ENCODE measurements around the gene MTCL3.

MTCL3 gene

DNA sequence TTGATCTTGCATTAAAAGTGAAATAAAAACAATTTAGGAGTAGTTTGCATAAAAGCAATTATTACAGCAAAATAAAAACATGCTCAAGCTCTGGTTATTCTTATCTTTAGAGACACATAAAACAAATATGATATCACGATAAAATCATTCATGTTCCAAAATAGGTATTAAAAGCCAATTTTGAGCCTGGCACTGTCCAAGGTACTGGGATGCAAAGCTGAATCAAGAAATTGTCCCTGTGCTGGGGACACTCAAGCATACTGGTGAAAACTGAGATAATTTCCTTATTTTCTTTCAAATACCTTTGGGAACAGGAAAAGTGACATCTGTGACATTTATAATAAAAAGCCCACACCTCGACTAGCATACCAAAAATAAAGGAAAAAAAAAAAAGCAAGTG is 931 bp upstream of the MTCL3 start:
- ATAC-seq (ENCODE audit: insufficient number of reproducible peaks, low FRiP score, low read depth): no peak
- no peaks in the 10 kb centered on the region for H3K9me3 ChIP-seq
- no peak for DNase-seq (ENCODE audit: low spot score)
- TF ChIP-seq, protein P1, sequence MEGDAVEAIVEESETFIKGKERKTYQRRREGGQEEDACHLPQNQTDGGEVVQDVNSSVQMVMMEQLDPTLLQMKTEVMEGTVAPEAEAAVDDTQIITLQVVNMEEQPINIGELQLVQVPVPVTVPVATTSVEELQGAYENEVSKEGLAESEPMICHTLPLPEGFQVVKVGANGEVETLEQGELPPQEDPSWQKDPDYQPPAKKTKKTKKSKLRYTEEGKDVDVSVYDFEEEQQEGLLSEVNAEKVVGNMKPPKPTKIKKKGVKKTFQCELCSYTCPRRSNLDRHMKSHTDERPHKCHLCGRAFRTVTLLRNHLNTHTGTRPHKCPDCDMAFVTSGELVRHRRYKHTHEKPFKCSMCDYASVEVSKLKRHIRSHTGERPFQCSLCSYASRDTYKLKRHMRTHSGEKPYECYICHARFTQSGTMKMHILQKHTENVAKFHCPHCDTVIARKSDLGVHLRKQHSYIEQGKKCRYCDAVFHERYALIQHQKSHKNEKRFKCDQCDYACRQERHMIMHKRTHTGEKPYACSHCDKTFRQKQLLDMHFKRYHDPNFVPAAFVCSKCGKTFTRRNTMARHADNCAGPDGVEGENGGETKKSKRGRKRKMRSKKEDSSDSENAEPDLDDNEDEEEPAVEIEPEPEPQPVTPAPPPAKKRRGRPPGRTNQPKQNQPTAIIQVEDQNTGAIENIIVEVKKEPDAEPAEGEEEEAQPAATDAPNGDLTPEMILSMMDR (IDR thresholded peaks at IDR 0.05): no peak
- no peak overlapping the region for H3K4me3 ChIP-seq
- H3K27me3 ChIP-seq (replicated peaks; ENCODE audit: insufficient read depth): peaks cover 12% of the 10 kb centered on the region
- H3K27ac ChIP-seq: no peak overlapping the region
- H3K36me3 ChIP-seq: no peaks in the 10 kb centered on the region
- H3K4me1 ChIP-seq (ENCODE audit: control insufficient read depth in 1 of 2, low read depth in 2 of 2): peaks cover 10 to 22% of the 10 kb centered on the region in 2 donors

DNA sequence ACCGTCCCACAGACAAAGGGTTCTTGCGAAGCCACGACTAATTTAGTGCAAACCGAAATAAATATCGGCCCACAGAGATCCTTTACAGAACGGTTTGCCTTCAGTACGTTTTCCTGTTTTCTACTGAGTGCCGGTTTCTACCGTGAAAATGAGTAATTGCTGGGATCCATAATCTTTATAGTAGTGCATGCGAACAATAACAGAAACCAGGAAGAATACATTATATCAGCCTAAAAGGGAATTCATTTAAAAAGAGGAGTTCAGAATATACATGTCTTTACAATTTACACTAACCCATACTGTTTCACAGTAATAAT is 292 bp upstream of the MTCL3 start:
- H3K4me3 ChIP-seq: peak overlapping the region; percentile 6
- no peaks in the 10 kb centered on the region for H3K9me3 ChIP-seq
- no peak for DNase-seq (ENCODE audit: low spot score)
- ATAC-seq (ENCODE audit: insufficient number of reproducible peaks, low FRiP score, low read depth): no peak
- H3K27ac ChIP-seq: no peak overlapping the region
- H3K27me3 ChIP-seq (replicated peaks; ENCODE audit: insufficient read depth): peaks cover 12% of the 10 kb centered on the region
- H3K4me1 ChIP-seq (ENCODE audit: control insufficient read depth in 1 of 2, low read depth in 2 of 2): peaks cover 13 to 28% of the 10 kb centered on the region in 2 donors
- TF ChIP-seq, protein P1 (IDR thresholded peaks at IDR 0.05): no peak
- H3K36me3 ChIP-seq: no peaks in the 10 kb centered on the region

DNA sequence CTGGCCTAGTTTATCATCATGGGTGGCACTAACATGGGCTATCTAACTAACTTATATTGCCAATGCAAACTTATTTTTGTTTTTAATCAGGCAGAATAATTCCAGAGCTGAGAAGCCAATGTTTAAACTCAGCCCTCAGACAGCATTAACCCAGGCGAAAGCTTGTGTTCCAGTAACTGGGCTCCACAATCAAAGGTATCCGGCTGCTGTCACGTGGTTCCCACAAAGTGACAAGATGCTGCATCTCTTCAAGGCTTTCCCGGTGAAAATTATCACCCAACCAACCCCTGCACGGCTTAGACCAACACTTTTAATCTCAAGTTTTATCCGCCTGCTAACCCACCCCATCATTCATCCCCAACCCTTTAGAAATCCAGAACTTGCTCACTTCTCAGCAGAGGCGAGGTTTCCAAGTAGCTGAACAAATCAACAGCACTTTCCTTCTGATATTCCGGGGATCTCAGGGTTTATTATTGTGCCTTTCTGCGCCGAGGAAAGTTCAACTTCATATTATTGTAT is 885 bp downstream of the MTCL3 start:
- Histone ChIP-seq H3K27me3 (replicated peaks; ENCODE audit: insufficient read depth) (peaks cover 12% of the 10 kb centered on the region), H3K36me3 (no peaks in the 10 kb centered on the region), H3K27ac (no peak overlapping the region), H3K4me1 (ENCODE audit: control insufficient read depth in 1 of 2, low read depth in 2 of 2) (peaks cover 13 to 29% of the 10 kb centered on the region in 2 donors), H3K9me3 (no peaks in the 10 kb centered on the region), H3K4me3 (peak overlapping the region; percentile 18)
- DNase-seq (ENCODE audit: low spot score): no peak
- ATAC-seq (ENCODE audit: insufficient number of reproducible peaks, low FRiP score, low read depth): no peak
- TF ChIP-seq, protein P1 (IDR thresholded peaks at IDR 0.05): no peak

DNA sequence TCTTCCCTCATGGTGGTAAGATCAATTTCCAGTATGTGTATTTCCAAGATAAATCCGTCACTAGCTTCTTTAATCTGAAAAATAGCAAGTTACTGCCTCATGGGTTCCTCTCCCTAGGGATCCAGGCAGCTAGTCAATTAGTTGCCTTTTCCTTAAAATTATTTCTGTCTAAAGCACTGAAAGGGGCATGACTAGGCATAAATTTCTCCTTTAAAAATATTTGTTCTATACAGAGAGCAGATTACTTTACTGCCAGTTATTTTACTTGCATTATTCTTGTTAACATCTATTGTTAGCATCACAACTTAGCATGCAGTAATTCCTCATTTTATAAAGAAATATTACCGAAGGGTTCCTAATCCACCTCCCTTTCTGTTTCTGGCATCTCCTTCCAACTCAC is 1.4 kb downstream of the MTCL3 start:
- Histone ChIP-seq H3K4me3 (no peak overlapping the region), H3K36me3 (no peaks in the 10 kb centered on the region), H3K27ac (no peak overlapping the region), H3K27me3 (replicated peaks; ENCODE audit: insufficient read depth) (peaks cover 12% of the 10 kb centered on the region), H3K9me3 (no peaks in the 10 kb centered on the region), H3K4me1 (ENCODE audit: control insufficient read depth in 1 of 2, low read depth in 2 of 2) (peaks cover 13 to 29% of the 10 kb centered on the region in 2 donors)
- ATAC-seq (ENCODE audit: insufficient number of reproducible peaks, low FRiP score, low read depth): no peak
- TF ChIP-seq, protein P1 (IDR thresholded peaks at IDR 0.05): no peak
- DNase-seq (ENCODE audit: low spot score): no peak

DNA sequence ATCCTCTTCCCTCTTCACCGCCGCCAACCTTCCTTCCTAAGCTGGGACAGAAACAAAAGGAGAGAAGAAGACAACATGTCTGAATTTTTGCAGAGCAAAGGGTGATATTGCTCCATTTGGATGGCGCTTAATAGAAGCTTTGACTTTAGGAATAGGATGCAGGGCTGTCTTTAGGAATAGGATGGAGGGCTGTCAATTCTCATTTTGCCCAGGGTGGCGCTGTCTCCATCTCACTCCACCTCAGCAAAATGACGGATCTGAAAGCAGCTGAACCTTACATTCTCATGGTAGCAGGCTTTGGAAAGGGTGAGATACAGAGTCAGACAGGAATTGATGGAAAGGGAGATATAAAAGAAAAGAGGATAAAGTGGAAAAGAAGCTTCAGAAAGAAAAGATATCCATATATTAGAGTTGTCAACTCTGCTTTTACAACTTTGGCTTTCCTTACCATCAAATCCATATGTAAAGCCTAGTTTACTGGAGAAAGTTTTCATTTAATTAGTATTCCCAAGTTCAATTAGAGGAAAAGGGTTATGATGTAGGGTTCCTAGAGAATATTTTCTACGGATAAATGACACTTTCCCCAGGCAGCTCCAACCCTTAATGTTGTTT is 2.4 kb downstream of the MTCL3 start:
- no peaks in the 10 kb centered on the region for H3K9me3 ChIP-seq
- H3K27ac ChIP-seq: no peak overlapping the region
- ATAC-seq (ENCODE audit: insufficient number of reproducible peaks, low FRiP score, low read depth) (peak; percentile 41), DNase-seq (ENCODE audit: low spot score) (no peak)
- H3K4me1 ChIP-seq (ENCODE audit: control insufficient read depth in 1 of 2, low read depth in 2 of 2): peaks cover 13 to 29% of the 10 kb centered on the region in 2 donors
- H3K36me3 ChIP-seq: no peaks in the 10 kb centered on the region
- TF ChIP-seq, protein P1 (IDR thresholded peaks at IDR 0.05): peak; percentile 54
- peak overlapping the region; percentile 82 for H3K4me3 ChIP-seq
- peaks cover 12% of the 10 kb centered on the region for H3K27me3 ChIP-seq (replicated peaks; ENCODE audit: insufficient read depth)

Measured in thoracic aorta (tissue), 2 donors.